ENCODE results near the gene FAM89B.

FAM89B gene

GRCh38 chr11:65607614-65608426 is 35.5 kb downstream of the FAM89B start:
- TF ChIP-seq, protein P1, sequence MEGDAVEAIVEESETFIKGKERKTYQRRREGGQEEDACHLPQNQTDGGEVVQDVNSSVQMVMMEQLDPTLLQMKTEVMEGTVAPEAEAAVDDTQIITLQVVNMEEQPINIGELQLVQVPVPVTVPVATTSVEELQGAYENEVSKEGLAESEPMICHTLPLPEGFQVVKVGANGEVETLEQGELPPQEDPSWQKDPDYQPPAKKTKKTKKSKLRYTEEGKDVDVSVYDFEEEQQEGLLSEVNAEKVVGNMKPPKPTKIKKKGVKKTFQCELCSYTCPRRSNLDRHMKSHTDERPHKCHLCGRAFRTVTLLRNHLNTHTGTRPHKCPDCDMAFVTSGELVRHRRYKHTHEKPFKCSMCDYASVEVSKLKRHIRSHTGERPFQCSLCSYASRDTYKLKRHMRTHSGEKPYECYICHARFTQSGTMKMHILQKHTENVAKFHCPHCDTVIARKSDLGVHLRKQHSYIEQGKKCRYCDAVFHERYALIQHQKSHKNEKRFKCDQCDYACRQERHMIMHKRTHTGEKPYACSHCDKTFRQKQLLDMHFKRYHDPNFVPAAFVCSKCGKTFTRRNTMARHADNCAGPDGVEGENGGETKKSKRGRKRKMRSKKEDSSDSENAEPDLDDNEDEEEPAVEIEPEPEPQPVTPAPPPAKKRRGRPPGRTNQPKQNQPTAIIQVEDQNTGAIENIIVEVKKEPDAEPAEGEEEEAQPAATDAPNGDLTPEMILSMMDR (IDR thresholded peaks at IDR 0.05; ENCODE audit: low read depth, low read length): no peak
- DNase-seq: no peak
- Histone ChIP-seq H3K9me3 (ENCODE audit: severe bottlenecking) (no peaks in the 10 kb centered on the region), H3K27me3 (ENCODE audit: insufficient read depth, low read depth, severe bottlenecking) (no peaks in the 10 kb centered on the region), H3K36me3 (peaks cover 54% of the 10 kb centered on the region), H3K27ac (peak overlapping the region; percentile 41; the same call in 1 of the 2 replicates), H3K4me3 (ENCODE audit: low read depth, low read length) (peak overlapping the region; percentile 34)

DNA sequence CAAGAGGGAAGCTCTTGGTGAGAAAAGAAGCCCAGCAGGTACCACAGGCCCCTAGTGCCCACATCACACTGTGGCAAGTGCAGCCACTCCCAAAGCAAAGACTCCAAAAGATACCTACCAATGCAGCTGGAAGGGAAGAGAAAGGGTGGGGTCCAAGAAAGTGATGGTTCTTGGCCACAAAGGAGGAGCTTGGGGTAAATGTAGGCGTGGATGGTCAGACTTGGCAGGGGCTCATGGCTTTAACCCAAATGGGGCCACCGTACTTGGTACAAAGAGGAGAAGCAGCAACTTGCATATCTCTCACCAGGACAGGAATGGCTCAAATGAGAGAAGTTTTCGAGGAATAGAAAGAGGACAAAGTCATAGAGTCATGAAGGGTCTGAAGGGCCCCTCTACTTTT is 36.9 kb downstream of the FAM89B start:
- TF ChIP-seq, protein P1 (IDR thresholded peaks at IDR 0.05; ENCODE audit: low read depth, low read length): no peak
- Histone ChIP-seq H3K9me3 (ENCODE audit: severe bottlenecking) (no peaks in the 10 kb centered on the region), H3K4me3 (ENCODE audit: low read depth, low read length) (no peak overlapping the region), H3K27me3 (ENCODE audit: insufficient read depth, low read depth, severe bottlenecking) (no peaks in the 10 kb centered on the region), H3K36me3 (peaks cover 48% of the 10 kb centered on the region), H3K27ac (no peak overlapping the region)
- no peak for DNase-seq

DNA sequence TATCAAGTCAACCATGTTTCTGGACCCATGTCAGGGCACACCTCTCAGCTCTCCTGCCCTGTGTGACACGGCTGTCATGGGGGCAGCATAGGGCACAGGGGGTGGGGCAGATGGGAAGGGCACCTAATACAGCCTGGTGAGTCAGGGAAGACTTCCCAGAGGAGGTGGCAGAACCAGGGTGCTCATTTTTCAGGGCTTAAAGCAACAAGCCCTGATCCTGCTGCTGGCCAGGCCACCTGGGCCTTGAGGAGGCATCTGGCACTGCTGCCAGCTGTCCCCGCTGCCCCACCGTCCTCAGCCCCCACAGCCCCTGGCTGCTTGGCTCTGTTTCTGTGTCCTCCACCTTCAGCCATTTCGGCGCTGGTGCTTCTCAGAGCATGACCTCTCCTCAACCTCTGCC is 37.3 kb downstream of the FAM89B start:
- Histone ChIP-seq H3K4me3 (ENCODE audit: low read depth, low read length) (no peak overlapping the region), H3K27ac (no peak overlapping the region)
- TF ChIP-seq, protein P1 (IDR thresholded peaks at IDR 0.05; ENCODE audit: low read depth, low read length): no peak

GRCh38 chr11:65610404-65610803 is 38.1 kb downstream of the FAM89B start:
- TF ChIP-seq, protein P1 (IDR thresholded peaks at IDR 0.05; ENCODE audit: low read depth, low read length): no peak
- peaks cover 37% of the 10 kb centered on the region for H3K36me3 ChIP-seq
- no peaks in the 10 kb centered on the region for H3K9me3 ChIP-seq (ENCODE audit: severe bottlenecking)
- H3K4me3 ChIP-seq (ENCODE audit: low read depth, low read length): no peak overlapping the region
- H3K27ac ChIP-seq: no peak overlapping the region
- no peak for DNase-seq
- no peaks in the 10 kb centered on the region for H3K27me3 ChIP-seq (ENCODE audit: insufficient read depth, low read depth, severe bottlenecking)

More for the DNA sequence above, 37.3 kb downstream of the FAM89B start:
- H3K27me3 ChIP-seq (ENCODE audit: insufficient read depth, low read depth, severe bottlenecking): no peaks in the 10 kb centered on the region
- H3K36me3 ChIP-seq: peaks cover 45% of the 10 kb centered on the region
- H3K9me3 ChIP-seq (ENCODE audit: severe bottlenecking): no peaks in the 10 kb centered on the region
- DNase-seq: no peak

- Histone ChIP-seq H3K36me3 (peaks cover 30% of the 10 kb centered on the region), H3K27me3 (ENCODE audit: insufficient read depth, low read depth, severe bottlenecking) (no peaks in the 10 kb centered on the region), H3K4me3 (ENCODE audit: low read depth, low read length) (no peak overlapping the region), H3K9me3 (ENCODE audit: severe bottlenecking) (no peaks in the 10 kb centered on the region), H3K27ac (no peak overlapping the region)
- no peak for DNase-seq
- TF ChIP-seq, protein P1 (IDR thresholded peaks at IDR 0.05; ENCODE audit: low read depth, low read length): no peak
These were observed 38.9 kb downstream of the FAM89B start for GRCh38 chr11:65611028-65611757.

Data from WERI-Rb-1 (cell line).